Endothelial cell of umbilical vein (primary cell): ENCODE data around the gene CDH23. TPM values are rescaled to one million over a fixed set of nuclear protein-coding genes. Genes with fewer than 3 reads are reported as not detected.

Experiments used
- BruUV-seq: library from RNA; stranded (reverse); fragments of 400-500 nt; replicated peaks from 2 replicates; lab custom pipeline; 2021; lab: Mats Ljungman, UMichigan
- CTCF ChIA-PET: fragments of 300-600, 350-600 bp; sonication (Branson Sonifier 250); formaldehyde crosslinking; loops from one replicate; lab custom pipeline; 2021; ENCODE audit warnings: antibody characterized with exemption, inconsistent platforms; lab: Charles Lee
- POLR2A ChIA-PET: fragments of 300-600, 350-600 bp; sonication (Branson Sonifier 250); formaldehyde crosslinking; loops from one replicate; lab custom pipeline; 2021; ENCODE audit warnings: antibody characterized with exemption, inconsistent platforms; lab: Charles Lee
- DNase-seq: peaks from one replicate; pipeline ENCODE4 v3.0.0-alpha.2; 2011; ENCODE audit warnings: low read depth, low spot score
- FAIRE-seq: peaks from 2 replicates; lab custom pipeline; 2011; peaks lifted over from hg19 to GRCh38; lab: Jason Lieb, UNC
- H2AFZ ChIP-seq: 2 replicates; pipeline ENCODE4 v1.6.0; 2012; ENCODE audit warnings: low read depth, low read length, control low read depth, inconsistent platforms
- H3K27ac ChIP-seq: 2 replicates; pipeline ENCODE4 v1.5.1; 2011; ENCODE audit warnings: low read depth, mild to moderate bottlenecking, control low read depth, low read length, moderate library complexity; ENCODE audit not compliant: insufficient read depth
- H3K27me3 ChIP-seq, 2 experiments: 2 replicates each; pipeline versions ENCODE4 v1.6.0 to v1.6.1; 2011; ENCODE audit warnings: low read length in 2 of 2, mixed read lengths in 1 of 2; ENCODE audit not compliant: control insufficient read depth in 2 of 2, insufficient read depth in 2 of 2
- H3K36me3 ChIP-seq, 2 experiments: 2 replicates in 1 of 2; 3 replicates in 1 of 2; pipeline ENCODE4 v1.5.1; 2011; ENCODE audit warnings: low read length in 2 of 2, mild to moderate bottlenecking in 1 of 2, moderate library complexity in 1 of 2; ENCODE audit not compliant: control insufficient read depth in 2 of 2, insufficient read depth in 2 of 2; ENCODE audit errors: extremely low read depth in 1 of 2
- H3K4me1 ChIP-seq: 3 replicates; pipeline ENCODE4 v1.5.1; 2011; ENCODE audit warnings: mild to moderate bottlenecking, low read length; ENCODE audit not compliant: control insufficient read depth, insufficient read depth; ENCODE audit errors: extremely low read depth
- H3K4me2 ChIP-seq: 2 replicates; pipeline ENCODE4 v1.6.1; 2011; ENCODE audit warnings: low read length, control low read depth, mixed read lengths; ENCODE audit not compliant: insufficient read depth
- H3K4me3 ChIP-seq, 3 experiments: fragments of 200-600 bp in 1 of 3; sonication (generic), shearing (Covaris generic) in 1 of 3; replicated peaks in 1 of 3; 2 replicates each; pipeline ENCODE4 v1.5.1; 2011 to 2016; ENCODE audit warnings: control low read depth in 3 of 3, low read length in 3 of 3, mild to moderate bottlenecking in 2 of 3, inconsistent platforms in 1 of 3, low read depth in 1 of 3, moderate library complexity in 1 of 3; ENCODE audit not compliant: insufficient read depth in 1 of 3
- H3K79me2 ChIP-seq: 2 replicates; pipeline ENCODE4 v1.6.0; 2012; ENCODE audit warnings: low read length, inconsistent platforms; ENCODE audit not compliant: control insufficient read depth, insufficient read depth
- H3K9ac ChIP-seq: replicated peaks from 2 replicates; pipeline ENCODE3; 2011; ENCODE audit warnings: low read length, control low read depth; ENCODE audit not compliant: insufficient read depth; ENCODE audit errors: extremely low read depth
- H3K9me1 ChIP-seq: replicated peaks from 3 replicates; pipeline ENCODE4 v1.6.0; 2011; ENCODE audit warnings: mild to moderate bottlenecking, low read length; ENCODE audit not compliant: control insufficient read depth, insufficient read depth; ENCODE audit errors: extremely low read depth
- H3K9me3 ChIP-seq: replicated peaks from 2 replicates; pipeline ENCODE4 v1.5.1; 2012; ENCODE audit warnings: low read length, inconsistent platforms; ENCODE audit not compliant: control insufficient read depth, insufficient read depth
- H4K20me1 ChIP-seq: replicated peaks from 2 replicates; pipeline ENCODE3; 2011; ENCODE audit warnings: mild to moderate bottlenecking, low read length; ENCODE audit not compliant: control insufficient read depth, insufficient read depth; ENCODE audit errors: extremely low read depth
- CTCF ChIP-seq, 2 donors: IDR thresholded peaks; 1 replicate in 1 of 2; 2 replicates in 1 of 2; pipeline ENCODE4 v1.5.1; 2011; ENCODE audit warnings: low read length in 2 of 2, mild to moderate bottlenecking in 2 of 2, moderate library complexity in 2 of 2, control low read depth in 1 of 2, inconsistent platforms in 1 of 2, low read depth in 1 of 2; ENCODE audit not compliant: insufficient read depth in 1 of 2; ENCODE audit errors: extremely low read depth in 1 of 2
- EZH2 ChIP-seq: IDR thresholded peaks from 2 replicates; pipeline ENCODE4 v1.6.1; 2012; ENCODE audit warnings: borderline replicate concordance, low read depth, mild to moderate bottlenecking, moderate library complexity, low read length, inconsistent platforms; ENCODE audit not compliant: severe bottlenecking
- FOS ChIP-seq: IDR thresholded peaks from 2 replicates; pipeline ENCODE4 v1.6.1; 2011; ENCODE audit warnings: mild to moderate bottlenecking, low read length, moderate library complexity, borderline replicate concordance; ENCODE audit not compliant: insufficient read depth
- GATA2 ChIP-seq: IDR thresholded peaks from 2 replicates; pipeline ENCODE4 v1.7.0; 2011; ENCODE audit warnings: low read depth, mild to moderate bottlenecking, moderate library complexity, mixed read lengths, low read length; ENCODE audit not compliant: insufficient read length, insufficient read depth
- JUN ChIP-seq: IDR thresholded peaks from 2 replicates; pipeline ENCODE4 v1.6.1; 2011; ENCODE audit warnings: borderline replicate concordance, low read depth; ENCODE audit not compliant: insufficient read length, insufficient read depth
- MYC ChIP-seq: IDR thresholded peaks from one replicate; pipeline ENCODE4 v1.6.1; 2011; ENCODE audit warnings: mild to moderate bottlenecking, low read depth, low read length
- POLR2A ChIP-seq: IDR thresholded peaks from 2 replicates; pipeline ENCODE4 v1.6.1; 2012; ENCODE audit warnings: low read depth, mild to moderate bottlenecking, control low read depth, low read length
- POLR2AphosphoS5 ChIP-seq: IDR thresholded peaks from 2 replicates; pipeline ENCODE4 v1.6.1; 2012; ENCODE audit warnings: low read depth, mild to moderate bottlenecking, control low read depth, low read length, moderate library complexity; ENCODE audit not compliant: insufficient read depth
- dilution Hi-C: fragments of 300-500 bp; cut with MboI; formaldehyde crosslinking; loops from one replicate; pipeline ENCODE4 v1.15.0; 2019; ENCODE audit warnings: low sequenced_read_pairs; ENCODE audit not compliant: extremely low pct_ligation_motif_present
- intact Hi-C: fragments of 100-400 bp; cut with micrococcal nuclease; formaldehyde crosslinking; loops from one replicate; pipeline ENCODE4 v1.10.0; 2022
- polyA plus RNA-seq, 4 experiments: library from polyadenylated mRNA; depleted of rRNA in 3 of 4; stranded (reverse) in 3 of 4; unstranded in 1 of 4; fragments of >200 nt; gene quantifications; 2 replicates each; pipeline versions ENCODE4 v1.2.1 to v1.2.3, GENCODE V29; 2011 to 2012; ENCODE audit warnings: missing spikeins in 1 of 4
- total RNA-seq: library from RNA; stranded (reverse); gene quantifications from 2 replicates; pipeline ENCODE4 v1.2.3, GENCODE V29; 2021
- TF ChIP-seq, protein P1 (sequence below): IDR thresholded peaks from 2 replicates; pipeline ENCODE4 v1.6.1; 2011; ENCODE audit not compliant: insufficient read depth, insufficient read length

The CDH23 gene
- total and polyA plus RNA-seq, 2 donors (not counting 3 experiments of a cell fraction or from before 2014, with no cell fraction given): not detected

GRCh38 chr10:71596759-71597158 is 200.0 kb downstream of the CDH23 start:
- POLR2A ChIA-PET: no interaction called here

More at GRCh38 chr10:71596759-71597158, 200.0 kb downstream of the CDH23 start:
- Histone ChIP-seq H2AFZ (no peak overlapping the region), H3K79me2 (no peaks in the 10 kb centered on the region), H3K9me1 (no peaks in the 10 kb centered on the region), H3K27ac (no peak overlapping the region), H3K9ac (no peak overlapping the region), H3K27me3 (peaks cover 2 to 3% of the 10 kb centered on the region in 2 experiments), H3K4me1 (peaks cover 10% of the 10 kb centered on the region), H4K20me1 (no peaks in the 10 kb centered on the region), H3K4me3 (no peak overlapping the region), H3K9me3 (no peaks in the 10 kb centered on the region), H3K36me3 (no peaks in the 10 kb centered on the region), H3K4me2 (no peak overlapping the region)
- CTCF ChIA-PET: no interaction called here
- TF ChIP-seq, protein P1, sequence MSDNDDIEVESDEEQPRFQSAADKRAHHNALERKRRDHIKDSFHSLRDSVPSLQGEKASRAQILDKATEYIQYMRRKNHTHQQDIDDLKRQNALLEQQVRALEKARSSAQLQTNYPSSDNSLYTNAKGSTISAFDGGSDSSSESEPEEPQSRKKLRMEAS: no peak
- TF ChIP-seq POLR2AphosphoS5 (no peak), GATA2 (no peak), POLR2A (no peak), CTCF (IDR thresholded peaks at IDR 0.05; ENCODE audit: extremely low read depth in 1 of 2, insufficient read depth in 1 of 2, low read depth in 1 of 2, low read length in 2 of 2) (no peak), FOS (no peak), EZH2 (no peak), MYC (no peak), JUN (no peak)
- no peak for FAIRE-seq
- intact Hi-C loops: no loop called here
- dilution Hi-C loops: no loop called here
- DNase-seq: no peak
- BruUV-seq: no TSS peak
